Measurements from ENCODE around the gene FAM227A.

The FAM227A gene

DNA sequence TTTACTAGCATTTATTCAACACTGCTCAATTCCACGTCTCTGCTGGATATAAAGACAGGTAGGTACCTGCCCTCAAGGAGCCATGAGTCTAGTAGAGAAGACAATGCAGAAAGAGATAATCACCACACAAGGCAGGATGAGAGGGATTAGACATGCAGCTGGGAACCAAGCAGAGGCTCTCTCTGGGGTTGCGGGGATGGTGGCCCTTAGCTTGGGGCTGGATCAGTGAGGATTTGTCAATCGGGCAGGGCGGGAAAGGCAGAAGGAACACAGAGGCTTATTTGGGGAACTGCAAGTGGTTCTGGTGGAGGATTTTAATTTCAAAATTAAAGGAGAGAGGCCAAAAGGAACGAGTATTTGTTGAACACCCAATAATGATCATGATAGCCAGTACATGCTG, 77.7 kb downstream of the FAM227A start:
- no peak for DNase-seq (ENCODE audit: low read depth)
- H3K4me3 ChIP-seq (ENCODE audit: low read length) = no peak overlapping the region
- TF ChIP-seq, protein P1, sequence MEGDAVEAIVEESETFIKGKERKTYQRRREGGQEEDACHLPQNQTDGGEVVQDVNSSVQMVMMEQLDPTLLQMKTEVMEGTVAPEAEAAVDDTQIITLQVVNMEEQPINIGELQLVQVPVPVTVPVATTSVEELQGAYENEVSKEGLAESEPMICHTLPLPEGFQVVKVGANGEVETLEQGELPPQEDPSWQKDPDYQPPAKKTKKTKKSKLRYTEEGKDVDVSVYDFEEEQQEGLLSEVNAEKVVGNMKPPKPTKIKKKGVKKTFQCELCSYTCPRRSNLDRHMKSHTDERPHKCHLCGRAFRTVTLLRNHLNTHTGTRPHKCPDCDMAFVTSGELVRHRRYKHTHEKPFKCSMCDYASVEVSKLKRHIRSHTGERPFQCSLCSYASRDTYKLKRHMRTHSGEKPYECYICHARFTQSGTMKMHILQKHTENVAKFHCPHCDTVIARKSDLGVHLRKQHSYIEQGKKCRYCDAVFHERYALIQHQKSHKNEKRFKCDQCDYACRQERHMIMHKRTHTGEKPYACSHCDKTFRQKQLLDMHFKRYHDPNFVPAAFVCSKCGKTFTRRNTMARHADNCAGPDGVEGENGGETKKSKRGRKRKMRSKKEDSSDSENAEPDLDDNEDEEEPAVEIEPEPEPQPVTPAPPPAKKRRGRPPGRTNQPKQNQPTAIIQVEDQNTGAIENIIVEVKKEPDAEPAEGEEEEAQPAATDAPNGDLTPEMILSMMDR (conservative IDR thresholded peaks at IDR 0.05; ENCODE audit: low read length) = no peak

DNA sequence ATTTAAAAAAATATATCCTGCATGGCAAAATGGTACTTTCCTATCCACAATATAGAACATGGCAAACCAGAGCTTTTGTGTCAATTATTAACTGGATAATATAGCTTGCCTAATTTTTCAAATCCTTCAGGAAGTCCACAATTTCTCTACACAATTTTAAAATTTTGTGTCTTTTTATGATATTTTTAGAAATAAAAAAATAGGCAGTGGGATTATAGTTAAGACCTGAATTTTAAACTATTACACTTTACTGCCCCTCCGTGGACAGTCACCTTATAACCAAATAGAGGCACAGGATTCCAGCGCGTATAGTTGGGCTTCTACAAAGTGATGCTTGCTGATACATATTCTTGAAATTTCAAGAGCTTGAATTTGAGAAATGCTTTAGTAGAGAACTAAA, 84.1 kb downstream of the FAM227A start:
- TF ChIP-seq, protein P1 (conservative IDR thresholded peaks at IDR 0.05; ENCODE audit: low read length) = peak; percentile 71
- H3K4me3 ChIP-seq (ENCODE audit: low read length) = no peak overlapping the region
- peak; percentile 61 for DNase-seq (ENCODE audit: low read depth)

DNA sequence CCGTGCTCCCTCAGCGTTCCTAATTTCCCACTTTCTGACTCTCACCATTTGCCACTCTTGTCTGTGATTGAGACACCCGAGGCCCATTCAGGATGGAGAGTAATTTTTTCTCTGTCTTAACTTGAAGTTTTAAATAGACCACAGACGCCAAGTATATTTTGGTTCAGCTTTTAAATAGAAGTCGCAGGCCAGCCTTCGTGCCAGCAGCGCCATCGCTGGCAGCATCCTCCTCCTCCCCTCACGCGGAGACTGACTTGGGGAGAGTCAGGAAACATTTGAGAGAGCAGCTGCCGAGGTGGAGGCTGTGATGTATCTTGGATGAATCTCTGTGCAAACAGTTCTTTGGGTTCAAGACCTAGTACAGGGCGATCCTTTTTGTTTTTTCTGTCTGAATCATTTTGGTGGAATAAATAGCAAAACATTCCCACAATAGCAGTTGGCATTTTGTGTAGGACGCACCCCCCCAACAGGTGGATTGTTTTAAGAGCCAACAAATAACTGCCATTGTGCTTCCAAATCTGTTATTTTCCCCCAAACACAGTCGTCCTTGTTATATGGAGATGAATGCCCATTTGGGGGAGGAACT, 85.3 kb downstream of the FAM227A start:
- TF ChIP-seq, protein P1 (conservative IDR thresholded peaks at IDR 0.05; ENCODE audit: low read length) = peak; percentile 21
- peak; percentile 39 for DNase-seq (ENCODE audit: low read depth)
- H3K4me3 ChIP-seq (ENCODE audit: low read length) = peak overlapping the region; percentile 87

DNA sequence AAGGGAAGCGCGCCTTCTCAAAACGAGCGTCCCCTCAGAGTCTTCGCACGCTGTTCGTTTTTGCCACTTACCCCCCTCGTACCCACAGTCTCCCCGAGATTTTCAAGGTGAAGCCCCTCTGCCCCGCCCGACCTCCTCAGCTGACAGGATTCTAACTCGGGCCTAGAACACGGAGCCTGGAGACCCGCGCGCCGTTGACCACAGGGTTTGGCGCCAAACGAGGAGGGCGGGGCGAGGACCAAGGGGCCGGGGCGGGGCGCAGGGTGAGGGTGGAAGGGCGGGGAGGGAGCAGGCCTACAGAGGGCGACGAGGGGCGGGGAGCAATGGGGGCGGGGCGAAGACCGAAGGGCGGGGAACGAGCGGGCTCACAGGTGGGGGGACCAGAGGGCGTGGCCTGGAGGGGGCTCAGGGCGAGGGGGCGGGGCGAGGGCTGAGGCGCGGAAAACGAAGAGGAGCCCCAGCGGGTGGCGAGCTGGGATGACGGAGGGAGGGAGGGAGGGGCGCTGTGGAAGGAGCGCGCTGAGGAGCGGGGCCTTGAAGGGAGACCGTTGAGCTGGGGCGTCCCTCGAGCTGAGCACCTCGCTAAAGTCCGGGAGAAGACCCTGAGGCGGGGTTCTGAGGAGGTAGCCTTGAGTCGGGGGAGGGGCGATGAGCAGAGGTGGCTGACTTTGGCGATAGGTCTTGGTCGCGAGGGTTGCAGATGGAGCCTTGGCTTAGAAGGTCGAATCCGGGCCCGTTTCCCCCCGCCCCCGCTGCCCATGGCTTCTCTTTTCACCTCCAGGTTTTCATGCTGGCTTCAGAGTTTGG, 86.0 kb downstream of the FAM227A start, which contains the start of gene DMC1:
Gene DMC1 (minus strand): TSS at position 212 of the 807 bp plus-strand sequence. CDS start 1,927 bp downstream, outside the sequence.
- peak within 1 kb of the TSS; percentile 87 for H3K4me3 ChIP-seq (ENCODE audit: low read length)
- TF ChIP-seq, protein P1 (conservative IDR thresholded peaks at IDR 0.05; ENCODE audit: low read length) = no peak

DNA sequence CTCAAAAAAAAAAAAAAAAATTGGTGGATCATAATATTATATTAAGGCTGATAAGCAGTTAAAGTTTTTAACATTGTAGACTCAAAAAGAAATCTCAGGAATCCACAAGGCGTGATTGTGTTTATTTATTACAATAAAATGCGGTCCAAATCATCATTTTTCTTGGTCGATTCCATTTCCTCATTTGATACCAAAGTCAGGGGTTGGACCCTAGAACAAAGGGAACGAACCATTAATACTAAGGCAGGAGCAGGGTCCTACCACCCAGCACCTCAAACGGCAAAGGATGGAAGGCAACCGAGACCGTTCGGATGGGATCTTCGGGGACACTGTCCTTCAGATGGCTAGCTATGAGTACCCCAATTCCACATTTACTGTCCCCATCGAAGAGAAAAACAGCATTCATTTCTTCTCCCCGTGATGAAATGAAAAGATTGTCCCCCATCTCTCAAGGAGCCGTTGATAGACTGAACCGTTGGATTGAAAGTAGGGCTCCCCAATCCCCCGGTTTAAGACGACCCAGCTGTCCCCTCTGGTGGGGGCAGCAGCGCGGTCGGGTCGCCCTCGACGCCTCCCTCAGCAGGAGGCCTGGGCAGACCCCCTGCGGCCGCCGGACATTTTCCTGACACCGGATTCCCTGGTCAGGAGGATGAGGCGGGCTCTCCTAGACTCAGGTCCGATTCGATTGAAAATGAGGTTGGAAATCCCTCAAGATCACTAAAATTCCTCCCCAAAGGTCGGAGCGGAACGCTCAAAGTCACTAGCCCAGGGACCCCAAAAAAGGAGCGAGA, 86.8 kb downstream of the FAM227A start:
- H3K4me3 ChIP-seq (ENCODE audit: low read length) = peak overlapping the region; percentile 87
- TF ChIP-seq, protein P1 (conservative IDR thresholded peaks at IDR 0.05; ENCODE audit: low read length) = no peak
- no peak for DNase-seq (ENCODE audit: low read depth)

More for the DNA sequence above, 86.0 kb downstream of the FAM227A start, which contains the start of gene DMC1:
- DNase-seq (ENCODE audit: low read depth) = peak; percentile 78

DNA sequence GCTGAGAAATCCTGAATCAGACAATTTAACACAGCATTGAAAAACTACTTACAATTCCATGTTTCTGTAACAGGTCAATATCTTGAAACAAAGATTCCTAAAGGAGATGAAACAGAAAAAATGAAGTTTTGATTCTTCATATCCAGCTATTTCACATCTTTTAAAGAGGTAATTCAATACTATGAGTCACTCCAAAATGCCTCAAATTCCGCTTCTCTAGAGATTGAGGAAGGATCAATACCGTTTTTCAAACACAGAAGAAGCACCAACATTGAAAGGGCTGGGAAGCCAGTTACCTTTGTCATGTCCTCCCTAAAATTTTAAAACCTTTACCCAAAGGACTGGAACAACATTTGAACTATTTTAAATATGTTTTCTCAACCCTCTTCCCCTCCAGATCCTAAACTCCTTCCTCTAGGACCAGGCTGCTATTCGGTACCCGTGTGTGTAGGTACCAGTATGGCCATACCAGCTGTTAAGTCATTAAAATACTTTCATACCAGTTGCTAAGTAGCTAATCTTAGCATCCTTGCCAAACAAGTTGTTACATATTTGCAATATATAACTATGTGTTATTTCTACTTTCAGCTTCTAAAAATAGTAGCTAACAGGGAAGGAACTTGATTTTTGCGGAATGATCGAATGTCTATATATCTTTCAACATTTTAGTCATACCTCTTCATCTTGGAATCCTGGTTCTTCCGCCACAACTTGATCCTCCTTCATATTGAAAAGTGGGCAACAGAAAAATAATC, 88.5 kb downstream of the FAM227A start:
- TF ChIP-seq, protein P1 (conservative IDR thresholded peaks at IDR 0.05; ENCODE audit: low read length) = no peak
- peak; percentile 55 for DNase-seq (ENCODE audit: low read depth)
- no peak overlapping the region for H3K4me3 ChIP-seq (ENCODE audit: low read length)

All from AG10803 (cell line).